GM12878 (cell line): ENCODE results near the gene ROM1.

ENCODE experiments used
- CBFB ChIP-seq: IDR thresholded peaks from 2 replicates; pipeline ENCODE4 v1.6.1; 2016; ENCODE audit warnings: antibody characterized with exemption, low read depth
- CTCF ChIP-seq, 3 experiments: IDR thresholded peaks in 2 of 3; conservative IDR thresholded peaks in 1 of 3; 2 replicates each; pipeline ENCODE4 v1.5.1; 2011; ENCODE audit warnings: low read depth in 3 of 3, low read length in 3 of 3, mild to moderate bottlenecking in 3 of 3, control low read depth in 2 of 3, moderate library complexity in 2 of 3, inconsistent platforms in 1 of 3, mixed read lengths in 1 of 3; ENCODE audit not compliant: control insufficient read depth in 2 of 3, insufficient read depth in 1 of 3; ENCODE audit errors: extremely low read depth in 1 of 3
- EZH2 ChIP-seq: IDR thresholded peaks from 2 replicates; pipeline ENCODE4 v1.6.1; 2012; ENCODE audit warnings: low read depth, mild to moderate bottlenecking, control low read depth, inconsistent platforms, low read length, borderline replicate concordance; ENCODE audit not compliant: control insufficient read depth
- MAX ChIP-seq: IDR thresholded peaks from 2 replicates; pipeline ENCODE4 v1.6.1; 2012; ENCODE audit warnings: low read depth, low read length, improper control_type of control experiment
- MYC ChIP-seq: IDR thresholded peaks from 2 replicates; pipeline ENCODE4 v1.6.1; 2011; ENCODE audit warnings: mild to moderate bottlenecking, low read length, moderate library complexity, inconsistent platforms; ENCODE audit not compliant: insufficient read depth, insufficient replicate concordance, insufficient read length, severe bottlenecking
- POLR2AphosphoS2 ChIP-seq: IDR thresholded peaks from 2 replicates; pipeline ENCODE4 v1.6.1; 2011; ENCODE audit warnings: low read depth, mild to moderate bottlenecking, low read length, improper control_type of control experiment, moderate library complexity
- RAD21 ChIP-seq: IDR thresholded peaks from 2 replicates; pipeline ENCODE4 v1.6.1; 2011; ENCODE audit warnings: mild to moderate bottlenecking, low read depth, low read length, moderate library complexity; ENCODE audit not compliant: insufficient read depth
- REST ChIP-seq: IDR thresholded peaks from 2 replicates; pipeline ENCODE4 v1.6.1; 2012; ENCODE audit warnings: mild to moderate bottlenecking, low read depth, low read length
- SKIL ChIP-seq: fragments of 450-650 bp; IDR thresholded peaks from 2 replicates; pipeline ENCODE4 v1.6.1; 2017; ENCODE audit warnings: mild to moderate bottlenecking, low read depth, inconsistent platforms; ENCODE audit not compliant: poor library complexity, severe bottlenecking
- SP1 ChIP-seq: IDR thresholded peaks from one replicate; pipeline ENCODE4 v1.6.1; 2011; ENCODE audit warnings: low read depth, low read length
- SPI1 ChIP-seq: IDR thresholded peaks from 2 replicates; pipeline ENCODE4 v1.6.1; 2011; ENCODE audit warnings: low read depth, mild to moderate bottlenecking, low read length, moderate library complexity, borderline replicate concordance; ENCODE audit not compliant: insufficient read depth
- ZBTB40 ChIP-seq: fragments of 450-650 bp; IDR thresholded peaks from 2 replicates; pipeline ENCODE4 v1.6.1; 2016; ENCODE audit warnings: mild to moderate bottlenecking, moderate library complexity, borderline replicate concordance

GRCh38 chr11:62567018-62567633 is 45.9 kb upstream of the ROM1 start:
- no peak for TF ChIP-seq CTCF (IDR thresholded peaks at IDR 0.05 in 2 of 3, conservative IDR thresholded peaks at IDR 0.05 in 1 of 3; ENCODE audit: control insufficient read depth in 2 of 3, extremely low read depth in 1 of 3, insufficient read depth in 1 of 3, low read depth in 3 of 3, low read length in 3 of 3)
- no peak for TF ChIP-seq RAD21
- peak; percentile 76 for TF ChIP-seq SPI1
- no peak for TF ChIP-seq REST
- no peak for TF ChIP-seq SP1
- no peak for TF ChIP-seq SKIL
- TF ChIP-seq POLR2AphosphoS2, result no peak
- TF ChIP-seq EZH2, result no peak
- TF ChIP-seq CBFB, result no peak
- TF ChIP-seq MYC, result no peak
- no peak for TF ChIP-seq MAX
- no peak for TF ChIP-seq ZBTB40
